Measurements from ENCODE around the gene NUAK2.
A peak's percentile ranks its signal among the peaks of the same experiment; 100 is the strongest.

The NUAK2 gene

DNA sequence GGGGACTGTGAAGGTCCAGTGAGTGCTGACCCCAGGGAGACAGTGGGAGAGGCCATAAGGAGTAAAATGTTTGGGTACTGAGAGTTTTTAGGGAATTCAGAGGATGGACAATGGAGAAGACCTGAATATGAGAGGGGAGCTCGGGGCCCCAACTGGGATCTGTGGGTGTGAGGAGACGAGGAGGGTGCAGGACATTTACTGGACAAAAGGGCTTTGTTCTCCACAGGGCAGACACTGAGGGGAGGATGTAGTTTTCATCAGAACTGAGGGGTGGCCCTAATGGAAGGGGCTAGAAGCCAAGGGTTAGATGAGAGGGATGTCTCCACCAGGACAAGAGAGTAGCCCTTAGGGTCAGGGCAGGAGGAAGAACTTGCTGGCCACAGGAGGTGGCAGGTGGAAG lies 63.8 kb downstream of the NUAK2 start:
- TF ChIP-seq, protein P1, sequence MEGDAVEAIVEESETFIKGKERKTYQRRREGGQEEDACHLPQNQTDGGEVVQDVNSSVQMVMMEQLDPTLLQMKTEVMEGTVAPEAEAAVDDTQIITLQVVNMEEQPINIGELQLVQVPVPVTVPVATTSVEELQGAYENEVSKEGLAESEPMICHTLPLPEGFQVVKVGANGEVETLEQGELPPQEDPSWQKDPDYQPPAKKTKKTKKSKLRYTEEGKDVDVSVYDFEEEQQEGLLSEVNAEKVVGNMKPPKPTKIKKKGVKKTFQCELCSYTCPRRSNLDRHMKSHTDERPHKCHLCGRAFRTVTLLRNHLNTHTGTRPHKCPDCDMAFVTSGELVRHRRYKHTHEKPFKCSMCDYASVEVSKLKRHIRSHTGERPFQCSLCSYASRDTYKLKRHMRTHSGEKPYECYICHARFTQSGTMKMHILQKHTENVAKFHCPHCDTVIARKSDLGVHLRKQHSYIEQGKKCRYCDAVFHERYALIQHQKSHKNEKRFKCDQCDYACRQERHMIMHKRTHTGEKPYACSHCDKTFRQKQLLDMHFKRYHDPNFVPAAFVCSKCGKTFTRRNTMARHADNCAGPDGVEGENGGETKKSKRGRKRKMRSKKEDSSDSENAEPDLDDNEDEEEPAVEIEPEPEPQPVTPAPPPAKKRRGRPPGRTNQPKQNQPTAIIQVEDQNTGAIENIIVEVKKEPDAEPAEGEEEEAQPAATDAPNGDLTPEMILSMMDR (IDR thresholded peaks at IDR 0.05; ENCODE audit: low read depth, low read length, missing control alignments): no peak

DNA sequence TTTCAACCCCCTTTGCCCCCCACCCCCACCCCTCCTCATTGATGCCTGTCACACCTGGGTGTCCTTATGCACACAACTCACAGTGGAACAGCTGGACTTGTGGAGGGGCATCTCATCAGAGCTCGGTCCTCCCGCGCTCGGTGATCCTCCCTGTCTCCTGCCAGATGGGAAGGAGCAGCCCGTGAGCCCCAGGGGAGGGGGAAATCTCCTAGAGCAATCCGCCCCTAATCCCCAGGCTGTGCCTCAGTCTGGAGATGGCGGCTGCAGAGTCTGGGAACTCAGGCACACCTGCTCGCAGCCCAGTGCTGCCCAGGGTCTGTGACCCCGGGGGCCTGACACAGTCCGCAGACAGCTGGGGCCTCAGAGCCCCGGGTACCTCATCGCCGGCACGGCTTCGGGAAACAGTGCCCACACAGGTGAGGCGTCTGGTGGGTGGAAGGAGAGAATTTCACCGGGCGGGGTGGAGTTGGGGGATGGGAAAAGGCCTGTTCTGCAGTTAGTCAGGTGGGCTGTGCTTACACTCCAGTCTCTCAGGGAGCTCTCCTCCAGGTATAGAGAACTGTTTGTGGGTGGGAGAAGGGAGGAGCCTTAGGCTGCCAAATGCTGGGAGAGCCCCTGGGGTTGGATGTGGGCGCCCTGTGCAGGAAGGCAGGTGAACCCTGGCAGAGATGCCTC lies 64.5 kb downstream of the NUAK2 start:
- DNase-seq (ENCODE audit: extremely low read depth, low read depth): no peak
- TF ChIP-seq, protein P1 (IDR thresholded peaks at IDR 0.05; ENCODE audit: low read depth, low read length, missing control alignments): no peak
- no peak overlapping the region for H3K4me3 ChIP-seq (replicated peaks; ENCODE audit: low read depth, low read length)

More for the DNA sequence above, 63.8 kb downstream of the NUAK2 start:
- H3K4me3 ChIP-seq (replicated peaks; ENCODE audit: low read depth, low read length): no peak overlapping the region
- DNase-seq (ENCODE audit: extremely low read depth, low read depth): no peak

DNA sequence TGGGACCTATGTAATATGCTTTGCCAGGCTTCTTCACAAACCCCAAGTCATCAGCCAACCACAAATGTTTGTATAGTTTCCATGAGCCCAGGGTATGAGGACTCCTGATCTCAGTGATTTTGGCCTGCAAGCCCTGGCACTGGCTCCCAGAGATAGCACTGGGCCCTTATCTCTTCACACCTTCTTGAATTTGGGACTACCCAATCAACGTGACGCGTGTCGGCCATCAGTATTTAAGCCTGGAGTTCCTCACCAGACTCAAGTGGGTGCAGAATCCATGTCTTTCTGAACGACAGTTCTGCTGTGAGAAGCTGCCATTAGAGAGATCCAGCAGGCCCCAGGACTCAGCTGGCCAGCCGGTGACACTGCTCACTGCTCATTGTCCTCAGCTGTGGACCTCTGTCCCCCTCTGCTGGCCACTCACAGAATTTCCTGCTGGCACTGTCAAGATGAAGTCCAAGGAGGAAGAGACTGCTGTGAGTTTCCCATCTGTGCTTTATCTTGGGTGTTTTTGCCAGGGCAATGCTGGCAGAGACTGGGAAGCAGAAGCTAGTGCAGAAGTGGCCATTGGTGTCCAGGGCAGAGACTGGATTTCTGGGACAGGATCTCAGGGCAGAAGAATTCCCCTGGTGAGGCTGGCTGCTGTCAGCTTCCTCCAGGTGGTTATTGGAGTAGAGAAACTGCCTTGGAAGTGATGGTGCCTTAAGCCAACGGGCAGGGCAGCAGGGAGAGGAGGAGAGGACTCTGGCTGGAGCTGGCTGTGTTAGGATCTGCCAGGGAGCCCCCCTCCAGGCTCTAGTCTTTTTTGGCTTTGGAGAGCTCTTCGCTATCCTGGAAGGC lies 65.4 kb downstream of the NUAK2 start:
- TF ChIP-seq, protein P1 (IDR thresholded peaks at IDR 0.05; ENCODE audit: low read depth, low read length, missing control alignments): peak; percentile 96
- H3K4me3 ChIP-seq (replicated peaks; ENCODE audit: low read depth, low read length): no peak overlapping the region
- peak; percentile 69 for DNase-seq (ENCODE audit: extremely low read depth, low read depth)

All from HFF-Myc (cell line).